ENCODE results near the gene RGPD3.

DNA sequence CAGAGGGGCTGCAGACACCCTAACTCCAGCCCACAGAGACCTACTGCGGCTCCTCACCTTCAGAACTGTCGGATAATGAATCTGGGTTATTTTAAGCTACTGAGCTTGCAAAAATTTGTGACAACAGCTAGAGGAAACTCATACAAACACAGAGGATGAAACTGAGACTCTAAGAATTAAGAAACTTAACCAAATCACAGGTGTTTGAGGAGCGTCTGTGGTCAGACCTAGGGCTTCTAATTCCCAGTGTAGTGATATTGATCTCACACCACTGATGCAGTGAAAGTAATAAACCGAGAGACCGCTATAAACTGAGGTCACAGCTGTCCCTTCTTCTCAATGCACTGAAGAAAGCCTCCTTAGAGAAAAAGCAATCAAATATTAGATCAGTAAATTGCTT is 110.1 kb downstream of the RGPD3 start:
- TF ChIP-seq EZH2 (IDR thresholded peaks at IDR 0.05; ENCODE audit: low read depth, unreplicated experiment) = no peak
- TF ChIP-seq CTCF (conservative IDR thresholded peaks at IDR 0.05; ENCODE audit: low read depth in 2 of 2) = no peak
- no peak for TF ChIP-seq ZNF114 (CRISPR knock-in tag; IDR thresholded peaks at IDR 0.05)
